Loucy (cell line): ENCODE results near the gene CD96.

Source experiments
- EZH2phosphoT487 ChIP-seq: fragments of 200-600 bp; IDR thresholded peaks from 2 replicates; pipeline ENCODE4 v1.6.1; 2018; ENCODE audit warnings: antibody characterized with exemption, mild to moderate bottlenecking, moderate library complexity, borderline replicate concordance
- TF ChIP-seq, protein P1 (sequence below): fragments of 200-600 bp; sonication (generic); conservative IDR thresholded peaks from 2 replicates; pipeline ENCODE4 v1.5.1; 2014; ENCODE audit warnings: mild to moderate bottlenecking, antibody characterized with exemption, low read length

DNA sequence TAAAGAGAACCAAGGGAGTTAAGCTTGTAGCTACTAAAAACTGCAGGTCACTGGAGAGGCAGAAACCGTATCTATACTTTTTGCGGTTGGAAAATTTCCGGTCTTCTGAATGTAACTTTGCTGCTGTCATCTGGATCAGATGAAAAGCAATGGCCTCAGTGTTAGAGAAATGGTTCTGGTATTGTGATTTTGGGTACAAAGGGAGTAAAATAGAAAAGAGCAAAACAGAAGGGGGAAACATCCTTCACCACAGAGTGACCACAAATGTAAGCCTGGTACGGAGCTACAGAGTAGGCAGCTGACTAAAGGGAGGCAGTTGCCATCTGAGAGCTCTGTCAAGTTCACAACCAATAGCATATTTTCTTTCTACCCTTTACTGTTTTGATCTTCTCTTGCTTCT, 5.6 kb downstream of the CD96 start:
- TF ChIP-seq, protein P1, sequence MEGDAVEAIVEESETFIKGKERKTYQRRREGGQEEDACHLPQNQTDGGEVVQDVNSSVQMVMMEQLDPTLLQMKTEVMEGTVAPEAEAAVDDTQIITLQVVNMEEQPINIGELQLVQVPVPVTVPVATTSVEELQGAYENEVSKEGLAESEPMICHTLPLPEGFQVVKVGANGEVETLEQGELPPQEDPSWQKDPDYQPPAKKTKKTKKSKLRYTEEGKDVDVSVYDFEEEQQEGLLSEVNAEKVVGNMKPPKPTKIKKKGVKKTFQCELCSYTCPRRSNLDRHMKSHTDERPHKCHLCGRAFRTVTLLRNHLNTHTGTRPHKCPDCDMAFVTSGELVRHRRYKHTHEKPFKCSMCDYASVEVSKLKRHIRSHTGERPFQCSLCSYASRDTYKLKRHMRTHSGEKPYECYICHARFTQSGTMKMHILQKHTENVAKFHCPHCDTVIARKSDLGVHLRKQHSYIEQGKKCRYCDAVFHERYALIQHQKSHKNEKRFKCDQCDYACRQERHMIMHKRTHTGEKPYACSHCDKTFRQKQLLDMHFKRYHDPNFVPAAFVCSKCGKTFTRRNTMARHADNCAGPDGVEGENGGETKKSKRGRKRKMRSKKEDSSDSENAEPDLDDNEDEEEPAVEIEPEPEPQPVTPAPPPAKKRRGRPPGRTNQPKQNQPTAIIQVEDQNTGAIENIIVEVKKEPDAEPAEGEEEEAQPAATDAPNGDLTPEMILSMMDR, result no peak
- no peak for TF ChIP-seq EZH2phosphoT487
